K562 (cell line): ENCODE data around the gene SRGAP2C.
"Not testable (repeated sequence)": the region's sequence is repeated elsewhere in the genome, so short reads cannot be mapped to it uniquely, and the experiment has no call there.

Experiments
- DEAF1 ChIP-seq: fragments of 450-650 bp; formaldehyde crosslinking; IDR thresholded peaks from 2 replicates; pipeline ENCODE4 v1.4.0; 2020; ENCODE audit warnings: mild to moderate bottlenecking, moderate library complexity
- EZH2 ChIP-seq: IDR thresholded peaks from 2 replicates; pipeline ENCODE4 v1.6.1; 2012; ENCODE audit warnings: low read depth, mild to moderate bottlenecking, inconsistent platforms, low read length, borderline replicate concordance
- NEUROD1 ChIP-seq: fragments of 150-350 bp; IDR thresholded peaks from 2 replicates; pipeline ENCODE4 v1.6.1; 2014; ENCODE audit warnings: borderline replicate concordance, low read length, low read depth; ENCODE audit not compliant: partially characterized antibody
- POLR2AphosphoS5 ChIP-seq: IDR thresholded peaks from 2 replicates; pipeline ENCODE4 v1.6.1; 2011; ENCODE audit warnings: mild to moderate bottlenecking, low read depth, low read length, moderate library complexity; ENCODE audit not compliant: control insufficient read depth, insufficient read depth
- REST ChIP-seq, 2 experiments: fragments of 450-650 bp; formaldehyde crosslinking in 1 of 2; IDR thresholded peaks; 2 replicates each; pipeline versions ENCODE4 v1.4.0 to v1.6.1; 2014 to 2020; ENCODE audit warnings: mild to moderate bottlenecking in 2 of 2, borderline replicate concordance in 1 of 2, low read depth in 1 of 2
- RUNX1 ChIP-seq: sonication (generic); IDR thresholded peaks from 2 replicates; pipeline ENCODE4 v1.6.1; 2016; ENCODE audit warnings: antibody characterized with exemption, low read depth
- SRSF9 ChIP-seq: fragments of 200-400 bp; formaldehyde crosslinking; IDR thresholded peaks from 2 replicates; pipeline ENCODE4 v1.6.1; 2017; ENCODE audit warnings: low read depth, low read length, borderline replicate concordance
- ZNF224 ChIP-seq: sonication (generic); formaldehyde crosslinking; IDR thresholded peaks from 2 replicates; pipeline ENCODE4 v1.8.0; 2022; ENCODE audit warnings: mild to moderate bottlenecking, missing genetic modification reagents
- TF ChIP-seq, protein P1 (sequence below): fragments of 250-450 bp; sonication (Bioruptor Pico); IDR thresholded peaks from 2 replicates; pipeline ENCODE4 v1.8.0; 2022; ENCODE audit warnings: moderate library complexity, mild to moderate bottlenecking, inconsistent platforms

DNA sequence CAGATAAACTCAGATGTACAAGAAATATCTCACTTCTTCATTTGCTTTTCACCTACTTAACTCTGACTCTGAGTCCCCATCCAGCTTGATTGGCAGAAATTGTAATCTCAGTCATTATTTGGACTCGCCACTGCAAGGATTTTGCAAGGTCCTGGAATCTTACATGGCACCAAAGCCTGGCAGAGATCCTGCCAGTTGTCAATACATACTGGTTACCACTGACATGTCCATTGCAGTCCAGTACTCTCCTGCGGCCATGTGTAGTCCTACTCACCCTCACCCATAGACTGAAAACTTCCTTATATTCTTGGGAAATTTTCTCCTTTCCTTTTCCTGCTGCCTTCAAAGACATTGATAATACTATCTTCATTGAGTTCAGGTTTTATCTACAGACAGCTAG lies 30.0 kb upstream of the SRGAP2C start:
- not testable (repeated sequence) for TF ChIP-seq REST (IDR thresholded peaks at IDR 0.05; ENCODE audit: borderline replicate concordance); REST (CRISPR knock-in tag; IDR thresholded peaks at IDR 0.05; ENCODE audit: low read depth); EZH2; ZNF224 (CRISPR knock-in tag); RUNX1; DEAF1 (CRISPR knock-in tag); POLR2AphosphoS5; NEUROD1; SRSF9
- TF ChIP-seq, protein P1, sequence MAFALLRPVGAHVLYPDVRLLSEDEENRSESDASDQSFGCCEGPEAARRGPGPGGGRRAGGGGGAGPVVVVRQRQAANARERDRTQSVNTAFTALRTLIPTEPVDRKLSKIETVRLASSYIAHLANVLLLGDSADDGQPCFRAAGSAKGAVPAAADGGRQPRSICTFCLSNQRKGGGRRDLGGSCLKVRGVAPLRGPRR (CRISPR knock-in tag), result not testable (repeated sequence)
